Stimulated activated CD4-positive, alpha-beta T cell treated with anti-CD3 and anti-CD28 coated beads, Interleukin-1b, Interleukin-23, amount 100 ng/mL, for 48 hours (primary cell): ENCODE results near the gene LEKR1.
"Not testable (repeated sequence)": the region's sequence is repeated elsewhere in the genome, so short reads cannot be mapped to it uniquely, and the experiment has no call there.

Experiments used
- DNase-seq: peaks from one replicate; pipeline ENCODE4 v3.0.0-alpha.2; 2020

LEKR1 gene

DNA sequence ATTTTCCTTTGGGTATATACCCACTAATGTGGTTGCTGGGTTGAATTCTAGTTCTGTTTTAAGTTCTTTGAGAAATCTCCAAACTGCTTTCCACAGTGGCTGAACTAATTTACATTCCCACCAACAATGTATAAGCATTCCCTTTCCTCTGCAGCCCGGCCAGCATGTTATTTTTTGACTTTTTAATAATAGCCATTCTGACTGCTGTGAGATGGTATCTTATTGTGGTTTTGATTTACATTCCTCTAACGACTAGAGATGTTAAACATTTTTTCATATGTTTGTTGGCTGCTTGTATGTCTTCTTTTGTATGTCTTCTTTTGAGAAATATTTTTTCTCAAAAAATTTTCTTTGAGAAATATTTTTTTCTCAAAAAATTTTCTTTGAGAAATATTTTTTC lies 84.7 kb downstream of the LEKR1 start:
- not testable (repeated sequence) for DNase-seq

DNA sequence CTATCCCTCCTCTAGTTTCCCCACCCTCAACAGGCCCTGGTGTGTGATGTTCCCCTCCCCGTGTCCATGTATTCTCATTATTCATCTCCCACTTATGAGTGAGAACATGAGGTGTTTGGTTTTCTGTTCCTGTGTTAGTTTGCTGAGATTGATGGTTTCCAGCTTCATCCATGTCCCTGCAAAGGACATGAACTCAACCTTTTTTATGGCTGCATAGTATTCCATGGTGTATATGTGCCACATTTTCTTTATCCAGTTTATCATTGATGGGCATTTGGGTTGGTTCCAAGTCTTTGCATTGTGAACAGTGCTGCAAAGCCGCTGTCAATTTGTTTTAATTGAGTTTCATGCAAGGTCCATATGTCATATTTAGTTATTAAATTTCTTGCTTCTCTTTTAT lies 88.1 kb downstream of the LEKR1 start:
- DNase-seq, result not testable (repeated sequence)

DNA sequence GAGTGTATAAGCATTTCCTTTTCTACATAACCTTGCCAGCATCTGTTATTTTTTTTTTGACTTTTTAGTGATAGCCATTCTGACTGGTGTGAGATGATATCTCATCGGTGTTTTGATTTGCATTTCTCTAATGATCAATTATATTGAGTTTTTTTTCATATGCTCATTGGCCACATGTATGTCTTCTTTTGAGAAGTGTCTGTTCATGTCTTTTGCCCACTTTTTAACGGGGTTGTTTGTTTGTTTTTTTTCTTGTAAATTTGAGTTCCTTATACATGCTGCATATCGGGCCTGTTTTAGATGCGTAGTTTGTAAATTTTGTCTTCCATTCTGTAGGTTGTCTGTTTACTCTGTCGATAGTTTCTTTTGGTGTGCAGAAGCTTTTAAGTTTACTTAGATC lies 89.2 kb downstream of the LEKR1 start:
- no peak for DNase-seq

DNA sequence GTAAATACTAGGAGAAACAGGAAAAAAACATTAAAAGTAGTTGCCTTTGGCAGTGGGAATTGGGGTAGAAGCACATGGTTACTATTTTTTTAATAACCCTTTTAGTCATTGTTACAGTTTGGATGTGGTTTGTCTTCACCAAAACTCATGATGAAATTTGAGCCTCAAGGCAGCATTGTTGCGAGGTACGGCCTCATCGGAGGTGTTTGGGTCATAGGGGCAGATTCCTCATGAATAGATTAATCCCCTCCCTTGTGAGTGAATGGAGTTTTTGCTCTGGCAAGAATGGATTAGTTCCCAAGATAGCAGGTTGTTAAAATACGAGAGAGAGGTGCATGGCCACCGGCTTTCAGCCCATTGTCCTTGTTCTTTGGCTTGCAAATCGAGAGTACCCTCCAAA lies 92.6 kb downstream of the LEKR1 start:
- no peak for DNase-seq

DNA sequence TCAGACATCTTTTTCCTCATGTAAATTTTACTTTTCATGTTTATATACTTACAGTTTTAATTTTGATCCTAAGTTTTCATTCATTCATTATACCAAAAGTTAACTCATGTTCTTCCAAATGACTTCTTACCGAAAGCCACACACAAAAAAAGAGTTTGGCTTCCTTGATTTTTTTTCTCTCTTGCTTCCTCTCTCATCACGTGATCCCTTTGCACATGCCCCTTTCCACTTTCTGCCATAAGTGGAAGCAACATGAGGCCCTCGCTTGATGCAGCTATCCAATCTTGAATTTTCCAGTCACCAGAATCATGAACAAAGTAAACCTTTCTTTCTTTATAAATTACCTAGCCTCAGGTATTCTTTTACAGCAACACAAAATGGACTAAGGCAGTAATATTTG lies 93.7 kb downstream of the LEKR1 start:
- no peak for DNase-seq

DNA sequence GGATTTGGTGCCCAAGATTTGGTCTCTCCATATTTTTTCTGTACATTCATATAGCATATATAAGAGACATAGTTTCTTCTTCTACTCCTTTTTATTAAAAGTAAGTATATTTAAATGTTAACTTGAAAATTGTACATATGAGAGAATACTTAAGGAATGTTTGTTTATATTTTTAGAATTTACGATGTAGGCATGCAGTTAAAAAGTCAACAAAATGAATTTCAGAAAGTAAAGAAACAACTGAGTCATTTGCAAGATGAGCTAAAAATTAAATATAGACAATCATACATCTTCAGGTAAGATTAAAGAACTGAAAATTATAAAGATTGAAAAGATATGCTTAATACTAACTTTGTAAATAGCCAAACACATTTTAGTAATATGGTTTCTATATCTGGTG lies 94.2 kb downstream of the LEKR1 start:
- no peak for DNase-seq

DNA sequence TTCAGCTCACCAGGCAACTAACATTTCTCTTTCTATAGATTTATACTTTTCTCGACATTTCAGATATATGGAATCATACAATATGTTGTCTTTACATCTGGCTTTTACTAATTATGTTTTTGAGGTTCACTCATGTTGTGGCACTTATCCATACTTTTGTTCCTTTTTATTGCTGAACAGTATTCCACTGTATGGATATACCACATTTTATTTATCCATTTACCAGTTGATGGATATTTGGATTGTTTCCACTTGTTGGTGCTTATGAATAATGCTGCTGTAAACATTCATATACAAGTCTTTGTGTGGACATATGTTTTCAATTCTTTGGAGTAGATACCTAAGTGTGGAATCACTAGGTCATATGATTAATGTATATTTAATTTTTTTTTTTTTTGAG lies 97.2 kb downstream of the LEKR1 start:
- DNase-seq, result no peak

DNA sequence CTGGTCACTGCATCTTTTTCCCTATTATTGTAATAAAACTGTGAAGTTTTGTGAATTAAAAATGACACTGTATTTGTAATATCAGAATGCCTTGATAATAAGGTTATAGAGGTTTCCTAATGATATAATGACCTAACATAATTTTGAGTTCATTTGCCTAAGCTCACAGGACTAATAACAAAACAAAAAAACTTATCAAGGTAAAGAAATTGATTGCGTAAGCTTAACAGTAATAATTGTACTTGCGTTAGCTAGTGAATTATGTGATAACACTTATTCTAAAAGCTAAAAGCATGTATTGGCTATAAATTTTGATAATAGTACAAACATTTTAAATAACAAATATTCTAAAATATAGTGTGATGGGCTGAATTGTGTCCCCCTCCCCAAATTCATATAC lies 112.6 kb downstream of the LEKR1 start:
- no peak for DNase-seq

DNA sequence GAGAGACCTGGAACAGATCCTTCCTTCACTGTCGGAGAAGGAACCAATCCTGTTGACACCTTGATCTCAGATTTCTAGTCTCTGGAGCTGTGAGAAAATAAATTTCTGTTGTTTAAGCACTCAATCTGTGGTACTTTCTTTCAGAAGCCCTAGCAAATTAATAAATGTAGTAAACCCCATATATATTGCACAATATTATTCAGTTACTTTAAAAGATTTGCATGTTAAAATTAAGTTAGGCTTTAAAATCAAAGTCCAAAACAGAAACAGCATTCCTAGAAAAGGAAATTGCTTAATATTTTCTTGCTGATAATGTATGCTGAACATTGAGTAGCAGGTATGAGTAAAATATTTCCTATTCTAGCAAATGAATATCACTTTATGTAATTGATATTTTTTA lies 113.2 kb downstream of the LEKR1 start:
- no peak for DNase-seq

DNA sequence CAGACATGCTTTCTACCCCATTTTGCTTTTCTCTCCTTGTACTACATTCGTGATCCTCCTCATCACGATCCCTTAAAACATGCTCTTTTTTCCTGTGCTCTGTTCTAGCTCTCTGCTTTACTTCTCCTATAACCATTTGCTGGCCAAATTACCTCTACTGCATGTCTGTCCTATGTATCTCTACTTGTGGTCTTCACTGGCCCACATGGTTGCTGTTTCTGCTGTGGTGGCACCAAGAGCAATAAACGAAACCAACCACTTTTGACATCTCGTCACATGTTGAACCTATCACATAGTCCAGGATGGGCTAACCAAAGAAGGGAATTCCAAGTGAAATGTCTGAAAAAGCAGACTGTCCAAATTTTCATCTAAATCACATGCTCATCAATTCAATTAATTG lies 115.2 kb downstream of the LEKR1 start:
- DNase-seq, result no peak

DNA sequence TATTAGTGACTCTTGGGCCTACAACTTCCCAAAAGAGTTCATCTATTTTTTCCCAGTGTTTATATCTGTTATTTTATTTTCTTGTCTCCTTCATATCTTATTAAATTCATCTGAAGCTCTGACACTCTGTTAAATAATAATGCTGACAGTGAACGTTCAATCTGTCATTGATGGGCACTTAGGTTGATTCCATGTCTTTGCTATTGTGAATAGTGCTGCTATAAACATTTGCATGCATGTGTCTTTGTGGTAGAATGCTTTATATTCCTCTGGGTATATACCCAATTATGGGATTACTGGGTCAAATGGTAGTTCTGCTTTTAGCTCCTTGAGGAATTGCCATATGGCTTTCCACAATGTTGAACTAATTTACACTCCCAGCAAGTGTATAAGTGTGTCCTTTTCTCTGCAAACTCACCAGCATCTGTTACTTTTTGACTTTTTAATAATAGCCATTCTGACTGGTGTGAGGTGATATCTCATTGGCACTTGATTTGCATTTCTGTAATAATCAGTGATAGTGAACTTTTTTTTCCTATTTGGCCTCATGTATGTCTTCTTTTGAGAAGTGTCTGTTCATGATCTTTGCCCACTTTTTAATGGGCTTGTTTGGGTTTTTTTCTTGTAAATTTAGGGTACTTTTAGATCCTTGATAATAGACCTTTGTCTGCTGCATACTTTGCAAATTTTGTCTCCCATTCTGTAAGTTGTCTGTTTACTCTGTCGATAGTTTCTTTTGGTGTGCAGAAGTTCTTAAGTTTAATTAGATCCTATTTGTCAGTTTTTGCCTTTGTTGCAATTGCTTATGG lies 122.5 kb downstream of the LEKR1 start:
- DNase-seq, result no peak

DNA sequence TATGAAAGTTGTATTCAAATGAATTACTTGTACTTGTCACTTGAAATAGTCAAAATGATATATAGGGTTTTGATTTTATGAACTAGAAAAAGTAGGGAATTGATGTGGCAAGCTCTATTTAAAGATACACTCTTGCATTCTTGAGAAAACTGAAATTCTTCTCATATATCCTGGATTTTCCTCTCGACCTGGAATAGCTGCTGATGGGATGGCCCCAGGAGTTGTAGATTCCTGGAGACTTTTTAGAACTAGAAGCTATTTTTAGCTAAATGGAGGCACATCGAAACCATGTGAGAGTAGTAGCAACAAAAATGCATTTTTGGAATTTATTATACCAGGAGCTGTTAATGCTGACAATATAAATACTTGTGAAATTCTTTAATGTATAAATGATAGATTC lies 125.9 kb downstream of the LEKR1 start:
- no peak for DNase-seq

DNA sequence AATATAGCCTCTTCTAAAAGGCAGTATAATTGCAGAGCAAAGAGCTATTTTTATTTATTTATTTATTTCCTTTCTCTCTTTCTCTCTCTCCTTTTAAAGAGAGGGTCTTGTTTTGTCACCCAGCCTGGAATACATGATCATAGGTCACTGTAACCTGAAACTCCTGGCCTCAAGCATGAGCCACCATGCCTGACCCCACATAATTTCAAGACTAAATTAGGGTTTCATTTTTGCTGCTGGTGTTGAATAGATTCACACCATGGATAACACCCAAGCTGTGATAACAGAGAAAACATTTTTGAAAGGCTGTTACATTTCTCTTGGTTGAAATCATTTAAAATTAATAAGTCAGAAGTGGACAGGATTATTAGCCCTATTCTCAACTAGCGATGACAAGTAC lies 131.6 kb downstream of the LEKR1 start:
- no peak for DNase-seq

DNA sequence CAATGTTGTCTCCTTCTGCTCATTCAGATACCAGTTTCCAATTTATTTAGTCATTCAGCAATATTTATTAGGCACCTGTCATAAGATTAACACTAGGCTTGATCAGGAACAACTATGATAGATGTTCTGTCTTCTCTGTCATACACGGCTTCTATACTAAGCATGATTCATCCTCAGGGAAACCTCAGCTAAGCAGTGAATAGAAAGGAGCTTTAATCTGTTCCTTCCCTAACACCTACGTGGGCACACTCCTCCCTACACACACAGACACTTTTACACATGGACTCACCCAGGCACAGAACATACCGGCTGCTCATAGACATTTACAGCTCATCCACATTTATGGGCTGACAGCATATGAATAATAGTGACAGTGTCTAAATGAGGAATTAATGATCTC lies 136.9 kb downstream of the LEKR1 start:
- no peak for DNase-seq

DNA sequence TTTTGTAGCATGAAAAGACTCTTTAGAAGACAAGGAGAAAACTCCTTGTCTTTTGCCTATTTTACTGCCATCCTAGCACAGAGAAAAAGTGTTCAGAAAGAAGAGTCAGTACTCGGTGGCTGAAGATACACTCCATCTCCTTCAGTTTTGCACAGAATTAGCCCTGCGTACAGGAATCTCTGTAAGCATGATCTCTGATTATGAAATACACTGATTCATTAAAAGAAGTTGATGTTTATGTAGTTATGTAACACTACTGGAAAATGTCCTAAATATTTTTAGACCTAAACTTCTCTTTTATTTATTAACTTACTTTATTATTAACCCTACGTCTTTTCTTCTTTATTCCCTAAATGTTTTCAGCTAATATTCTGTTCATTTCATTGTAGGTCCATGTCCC lies 138.4 kb downstream of the LEKR1 start:
- no peak for DNase-seq

DNA sequence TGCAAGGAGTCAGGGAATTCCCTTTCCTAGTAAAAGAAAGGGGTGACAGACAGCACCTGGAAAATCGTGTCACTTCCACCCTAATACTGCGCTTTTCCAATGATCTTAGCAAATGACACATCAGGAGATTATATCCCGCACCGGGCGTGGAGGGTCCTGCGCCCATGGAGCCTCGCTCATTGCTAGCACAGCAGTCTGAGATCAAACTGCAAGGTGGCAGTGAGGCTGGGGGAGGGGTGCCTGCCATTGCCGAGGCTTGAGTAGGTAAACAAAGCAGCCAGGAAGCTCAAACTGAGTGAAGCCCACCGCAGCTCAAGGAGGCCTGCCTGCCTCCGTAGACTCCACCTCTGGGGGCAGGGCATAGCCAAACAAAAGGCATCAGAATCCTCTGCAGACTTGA lies 140.2 kb downstream of the LEKR1 start:
- not testable (repeated sequence) for DNase-seq

DNA sequence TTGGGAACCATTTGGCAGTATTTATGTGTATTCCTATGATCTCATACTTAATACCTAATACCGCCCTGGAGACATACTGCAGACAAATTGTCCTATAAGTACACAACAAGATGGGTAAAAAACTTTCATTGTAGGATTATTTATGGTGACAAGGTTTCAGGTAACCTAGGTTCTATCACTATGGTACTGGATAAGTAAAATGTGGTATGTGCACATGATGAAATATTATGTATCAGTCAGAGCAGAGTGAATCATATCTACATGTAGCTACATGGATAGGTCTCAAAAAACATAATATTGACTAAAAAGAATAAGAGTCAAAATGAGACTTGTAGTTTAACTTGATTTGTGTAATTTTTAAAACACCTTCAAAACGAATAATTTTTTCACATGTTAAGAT lies 147.8 kb downstream of the LEKR1 start:
- DNase-seq, result no peak

DNA sequence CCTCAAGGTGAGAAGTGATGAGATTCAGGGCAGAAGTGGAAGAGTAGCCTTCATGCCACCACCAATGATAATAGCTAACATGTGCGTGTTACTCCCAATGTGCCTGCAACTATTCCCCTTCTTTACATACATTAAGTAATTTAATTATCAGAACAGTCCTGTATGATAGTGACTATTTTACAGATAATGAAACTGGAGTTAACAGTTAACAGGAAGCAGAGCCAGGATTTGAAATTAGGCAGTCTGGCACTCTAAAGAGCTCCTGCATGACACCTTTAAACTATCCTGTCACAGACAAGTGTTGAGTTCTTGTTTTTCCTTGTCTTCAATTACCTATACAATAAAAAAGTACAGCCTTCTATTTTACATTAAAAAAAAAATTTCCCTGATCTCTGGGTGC lies 148.8 kb downstream of the LEKR1 start:
- DNase-seq, result no peak

DNA sequence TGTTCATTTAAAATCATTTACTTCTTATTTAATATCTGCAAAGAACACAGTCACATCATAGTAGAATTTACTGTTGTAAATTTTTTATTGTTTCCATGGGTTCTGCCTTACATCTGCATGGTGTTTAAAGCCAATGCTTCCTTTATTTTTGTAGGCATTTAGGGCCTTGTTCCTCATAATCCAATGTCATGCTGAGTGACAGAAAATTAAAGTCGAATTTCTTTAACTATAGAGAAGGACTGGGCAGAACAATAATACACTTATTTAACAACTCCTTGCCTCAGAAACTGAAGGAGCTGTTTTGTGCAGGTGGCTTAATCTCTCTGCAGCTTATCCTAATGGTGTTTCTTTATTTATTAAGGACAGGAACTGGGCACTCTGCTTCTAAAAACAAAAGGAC lies 149.6 kb downstream of the LEKR1 start:
- no peak for DNase-seq

DNA sequence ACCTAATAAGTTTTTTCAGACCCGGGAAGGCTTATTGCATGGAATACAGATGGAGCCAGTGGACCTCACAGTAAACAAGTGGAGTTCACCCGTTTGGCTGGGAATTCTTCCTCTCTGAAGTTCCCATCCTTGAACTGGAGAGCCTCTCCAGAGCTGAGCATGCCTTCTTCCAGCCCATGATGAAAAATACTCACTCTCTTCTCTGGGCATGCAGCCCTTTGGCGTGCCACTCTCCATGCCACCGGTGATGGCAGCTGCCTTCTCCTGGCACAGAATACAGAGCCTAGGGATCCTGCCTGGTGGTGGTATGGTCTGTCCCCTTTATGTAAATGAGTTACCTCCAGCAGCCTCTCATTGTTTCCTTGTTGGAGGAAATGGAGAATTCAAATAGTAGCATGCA lies 150.8 kb downstream of the LEKR1 start:
- DNase-seq, result no peak

DNA sequence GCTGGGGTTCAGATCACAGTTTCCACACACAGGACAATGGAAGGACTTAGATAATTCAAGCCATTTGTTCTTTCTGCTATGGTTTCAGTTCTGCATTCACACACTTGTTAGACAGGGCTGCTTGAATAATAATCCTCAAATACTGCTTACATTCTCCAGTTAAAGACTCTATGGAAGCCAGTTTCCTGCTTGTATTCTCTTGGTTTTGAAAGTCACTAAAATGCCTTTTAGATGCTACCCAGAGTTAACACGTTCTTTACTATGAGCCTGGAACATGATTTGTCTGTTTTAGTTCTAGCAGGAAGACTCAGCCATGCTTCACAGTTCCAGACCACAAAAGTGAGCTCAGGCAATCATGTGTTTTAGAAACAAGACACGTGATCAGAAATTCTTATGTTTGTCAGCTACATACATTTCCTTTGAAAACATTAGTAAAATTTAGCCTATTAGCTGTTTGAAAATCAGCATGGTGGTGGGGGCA lies 152.4 kb downstream of the LEKR1 start:
- no peak for DNase-seq

DNA sequence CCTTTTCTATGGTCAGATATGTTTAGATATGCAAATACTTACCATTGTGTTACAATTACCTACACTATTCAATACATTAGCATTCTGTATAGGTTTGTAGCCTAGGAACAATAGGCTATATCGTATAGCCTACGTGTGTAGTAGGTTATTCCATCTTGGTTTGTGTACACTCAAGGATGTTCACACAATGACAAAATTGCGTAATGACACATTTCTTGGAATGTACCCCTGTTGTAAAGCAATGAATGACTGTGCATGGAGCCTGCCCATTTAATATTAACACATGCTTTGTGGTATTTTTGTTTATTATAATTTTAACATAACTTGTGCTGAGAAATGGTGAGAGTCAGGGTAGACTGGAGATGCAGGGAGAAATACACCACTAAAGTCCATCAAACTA lies 154.9 kb downstream of the LEKR1 start:
- no peak for DNase-seq

DNA sequence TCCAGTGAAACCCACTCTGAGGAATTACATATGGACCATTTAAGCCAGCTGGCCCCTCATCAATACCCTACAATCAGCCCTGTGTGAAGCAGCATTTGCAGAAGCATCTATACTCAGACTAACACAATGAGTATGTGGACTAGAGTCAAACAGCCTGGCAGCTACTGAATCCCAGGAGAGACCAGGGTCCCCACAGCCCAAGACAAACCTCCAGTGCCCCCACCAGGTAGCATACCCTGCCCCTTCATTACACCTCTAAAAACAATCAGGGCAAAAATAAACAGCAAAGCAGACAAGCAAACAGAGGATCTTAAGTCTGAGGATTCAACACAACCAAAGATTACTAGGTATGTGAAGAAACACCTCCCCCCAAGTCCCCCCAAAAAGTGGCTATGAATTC lies 157.4 kb downstream of the LEKR1 start:
- no peak for DNase-seq

DNA sequence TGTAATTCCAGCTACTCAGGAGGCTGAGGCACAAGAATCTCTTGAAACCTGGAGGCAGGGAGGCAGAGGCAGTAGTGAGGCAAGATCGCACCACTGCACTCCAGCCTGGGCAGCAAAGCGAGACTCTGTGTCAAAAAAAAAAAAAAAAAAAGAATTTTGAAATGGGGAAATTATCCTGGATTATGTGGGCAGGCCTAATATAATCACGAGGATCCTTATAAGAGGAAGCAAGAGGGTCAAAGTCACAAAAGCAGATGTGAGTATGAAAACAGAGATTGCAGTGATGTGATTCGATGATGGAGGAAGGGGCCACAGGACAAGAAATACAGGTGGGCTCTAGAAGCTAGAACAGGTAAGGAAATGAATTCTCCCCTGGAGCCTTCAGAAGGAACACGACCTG lies 159.6 kb downstream of the LEKR1 start:
- no peak for DNase-seq

DNA sequence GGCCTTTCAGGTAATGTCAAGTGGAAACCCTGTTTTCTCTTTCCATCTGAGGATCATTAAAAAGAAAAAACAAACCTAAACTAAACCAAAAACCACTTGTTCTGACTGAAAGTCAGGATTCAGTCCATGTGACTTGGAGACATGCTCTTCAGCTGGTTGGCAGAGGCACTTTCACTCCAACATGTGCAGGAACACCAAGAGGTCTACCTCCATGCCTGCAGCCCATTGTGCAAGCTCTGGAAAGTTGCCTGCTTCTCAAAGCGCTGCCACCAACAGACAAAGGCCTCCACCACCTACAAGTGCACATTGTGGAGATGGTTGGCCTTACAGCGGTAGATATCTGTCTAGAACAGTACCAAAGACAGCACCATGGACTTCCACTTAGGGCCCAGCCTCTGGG lies 161.8 kb downstream of the LEKR1 start:
- DNase-seq, result no peak
